Activated CD8-positive, alpha-beta memory T cell treated with anti-CD3 and anti-CD28 coated beads for 48 hours (primary cell): ENCODE measurements around the gene USP2.

Experiments used
- DNase-seq, 3 experiments: peaks; one replicate each; pipeline ENCODE4 v3.0.0-alpha.2; 2020; ENCODE audit warnings: low read depth in 2 of 3, low spot score in 2 of 3

The USP2 gene

DNA sequence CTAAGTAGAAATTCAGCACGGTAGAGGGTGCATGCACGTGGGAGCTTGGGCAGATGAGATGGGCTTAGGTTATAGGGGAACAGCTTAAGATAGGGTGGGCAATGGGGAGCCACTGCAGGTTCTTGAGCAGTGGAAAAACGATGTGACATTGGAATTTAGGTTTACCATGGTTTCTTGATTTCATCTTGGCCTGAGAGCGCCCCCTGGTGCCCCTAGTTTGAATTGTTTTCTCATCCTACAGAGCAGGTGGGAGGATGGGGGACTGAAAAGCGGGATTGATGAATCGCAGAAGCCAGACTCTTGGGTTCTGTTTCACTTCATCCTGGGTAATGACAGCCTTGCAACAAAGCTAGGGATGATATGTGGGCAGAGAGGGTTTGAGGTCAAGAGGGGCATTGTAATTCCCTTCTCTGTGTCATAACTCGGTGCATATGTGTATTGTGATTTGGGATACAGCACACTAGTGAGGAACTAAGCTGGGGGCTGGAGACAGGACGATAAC lies 57.9 kb downstream of the USP2 start:
- DNase-seq, result peak in 2 of 3 experiments; percentile 78 to 87

DNA sequence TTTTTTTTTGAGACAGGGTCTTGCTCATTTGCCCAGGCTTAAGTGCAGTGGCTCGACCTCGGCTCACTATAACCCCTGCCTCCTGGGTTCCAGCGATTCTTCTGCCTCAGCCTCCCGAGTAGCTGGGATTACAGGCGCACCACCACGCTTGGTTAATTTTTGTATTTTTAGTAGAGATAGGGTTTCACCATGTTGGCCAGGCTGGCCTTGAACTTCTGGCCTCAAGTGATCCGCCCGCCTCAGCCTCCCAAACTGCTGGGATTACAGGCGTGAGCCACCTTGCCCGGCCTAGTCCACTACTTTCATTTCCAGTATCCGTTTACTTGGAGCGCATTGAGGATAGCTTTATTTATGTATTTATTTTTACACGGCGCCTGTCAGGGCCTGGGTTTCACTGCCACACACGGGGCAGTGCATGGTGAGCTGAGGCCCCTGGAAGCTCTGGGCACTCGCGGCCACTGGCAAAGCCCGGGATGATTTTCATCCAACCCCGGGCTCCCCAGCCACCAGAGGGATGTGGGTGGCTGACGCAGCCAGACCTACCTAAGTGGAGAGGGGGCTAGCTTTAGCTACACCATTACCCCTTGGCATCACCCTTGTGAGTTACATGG lies 58.5 kb downstream of the USP2 start:
- no peak for DNase-seq

DNA sequence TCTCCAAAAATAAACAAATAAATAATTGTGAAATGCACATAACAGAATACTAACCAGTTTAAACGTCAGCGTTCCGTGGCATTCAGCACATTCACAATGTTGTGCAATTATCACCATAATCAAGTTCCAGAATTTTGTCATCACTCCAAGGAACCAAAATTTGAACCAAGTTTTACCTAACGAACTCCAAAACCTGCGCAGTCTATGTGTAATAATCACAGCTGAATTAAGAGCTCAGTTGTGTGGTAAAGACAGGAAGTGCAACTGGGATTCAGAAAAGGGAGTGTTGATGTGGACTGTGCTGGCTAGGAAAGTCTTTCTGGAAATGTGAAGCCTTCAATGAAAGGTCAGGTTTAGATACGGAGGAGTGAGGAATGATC lies 59.1 kb downstream of the USP2 start:
- no peak for DNase-seq

DNA sequence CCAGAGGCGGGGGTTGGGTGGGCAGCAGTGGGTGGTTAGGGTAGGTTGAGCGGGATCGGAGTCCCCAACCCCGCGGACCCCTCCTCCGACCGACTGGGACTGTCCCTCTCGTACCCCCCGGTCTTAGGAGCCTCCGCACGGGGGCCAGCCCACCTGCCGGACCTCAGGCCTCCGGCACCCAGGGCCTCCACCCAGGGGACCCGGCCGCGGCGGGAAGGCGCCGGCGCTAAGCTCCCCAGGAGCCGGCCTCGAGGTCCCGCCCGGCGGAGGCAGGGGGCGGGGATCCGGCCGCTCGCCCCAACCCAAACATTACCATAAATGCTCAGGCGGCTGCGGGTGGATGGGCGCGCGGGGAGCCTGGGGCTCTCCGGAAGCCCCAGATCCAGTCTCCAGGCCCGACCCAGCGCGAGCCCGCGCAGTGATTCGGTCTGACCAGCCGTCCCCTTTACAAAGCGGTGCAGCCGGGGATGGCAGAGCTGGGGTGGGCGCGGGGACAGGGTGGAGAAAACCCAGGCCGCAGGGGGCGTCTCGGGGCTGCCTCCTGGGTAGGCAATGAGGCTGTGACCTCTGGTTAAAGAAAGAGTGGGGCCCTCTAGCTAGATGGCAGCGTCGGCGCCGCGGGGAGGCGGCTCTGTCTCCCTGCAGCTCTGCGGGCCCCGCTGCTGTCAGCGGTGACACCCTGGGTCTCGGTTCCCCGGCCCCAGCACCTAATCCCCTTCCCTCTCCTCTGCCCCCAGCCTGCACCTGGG lies 60.5 kb downstream of the USP2 start:
- peak in 1 of 3 experiments; percentile 42 for DNase-seq

DNA sequence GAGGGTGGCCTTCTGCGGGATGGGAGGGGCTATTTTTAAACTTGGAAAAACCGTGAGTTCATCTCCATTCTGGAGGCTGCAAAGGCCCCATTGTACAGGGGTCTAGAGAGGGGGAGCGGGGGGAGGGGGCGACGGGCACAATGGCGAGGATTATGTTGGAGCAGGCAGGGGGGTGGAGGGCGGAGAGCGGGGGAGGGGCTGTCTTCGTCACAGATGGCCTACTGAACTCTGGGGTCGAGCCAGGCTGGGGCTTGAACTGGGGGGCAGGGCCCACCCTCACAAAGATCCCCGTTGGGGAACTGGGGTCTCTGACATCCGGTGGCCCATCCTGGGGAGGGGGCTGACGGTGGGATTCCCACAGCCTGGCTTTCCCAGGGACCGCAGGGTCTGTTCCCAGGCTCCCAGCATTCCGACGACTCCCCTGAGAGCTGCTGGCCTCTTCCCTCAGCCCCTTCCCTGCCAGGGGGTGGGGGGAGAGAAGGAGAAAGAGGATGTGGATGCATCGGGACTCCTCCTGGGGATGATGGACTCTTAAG lies 61.2 kb downstream of the USP2 start:
- DNase-seq, result no peak

DNA sequence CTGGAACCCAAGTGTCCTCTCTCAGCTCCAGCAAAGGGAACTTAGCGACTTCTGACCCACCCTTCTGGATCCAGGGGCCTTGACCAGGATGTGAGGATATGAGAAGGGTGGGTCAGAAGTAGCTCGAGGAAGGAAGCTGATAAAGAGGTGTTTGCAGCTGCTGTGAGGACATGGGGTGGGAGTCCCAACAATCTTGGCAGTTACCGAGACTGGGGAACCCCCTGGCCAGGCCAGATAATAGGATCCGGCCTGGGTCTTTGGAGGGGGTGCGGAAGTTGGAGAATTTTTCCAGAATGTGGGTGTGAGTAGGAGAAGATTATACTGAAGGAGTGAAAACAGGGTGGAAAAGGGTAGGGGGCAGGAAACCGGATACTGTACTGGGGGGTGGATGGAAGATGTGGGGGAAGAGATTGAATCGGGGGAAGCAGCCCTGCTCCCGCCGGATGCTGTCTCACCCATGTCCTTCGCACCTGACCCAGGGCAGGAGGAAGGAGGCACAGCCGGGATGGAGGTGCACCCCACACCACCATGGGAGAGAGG lies 61.7 kb downstream of the USP2 start:
- DNase-seq, result no peak

DNA sequence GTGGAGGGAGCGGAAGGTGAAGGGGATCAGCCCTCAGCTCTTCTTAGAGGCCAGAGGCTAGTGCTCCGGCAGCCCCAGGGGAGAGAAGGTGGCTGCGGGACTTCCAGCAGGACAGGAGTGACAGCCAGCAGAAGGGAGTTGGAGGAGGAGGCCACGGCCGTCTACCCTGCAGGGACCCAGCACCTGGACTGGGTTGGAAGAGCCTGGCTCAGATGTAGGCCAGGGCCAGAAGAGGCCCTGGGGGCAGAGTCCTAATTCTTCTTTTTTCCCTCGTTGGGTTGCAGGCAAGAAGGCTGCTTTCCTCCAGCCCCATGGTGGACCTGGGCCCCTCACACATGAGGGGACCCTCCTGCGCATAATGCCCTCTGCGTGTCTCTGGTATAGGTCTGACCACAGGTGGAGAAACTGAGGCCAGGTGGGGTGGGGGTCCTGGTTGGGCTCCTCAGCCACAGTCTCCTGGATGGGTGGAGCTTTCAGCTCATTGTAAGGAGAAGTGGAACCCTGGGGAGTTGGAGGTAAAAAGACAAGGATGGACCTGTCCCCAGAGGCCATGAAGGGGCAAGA lies 62.3 kb downstream of the USP2 start:
- no peak for DNase-seq

DNA sequence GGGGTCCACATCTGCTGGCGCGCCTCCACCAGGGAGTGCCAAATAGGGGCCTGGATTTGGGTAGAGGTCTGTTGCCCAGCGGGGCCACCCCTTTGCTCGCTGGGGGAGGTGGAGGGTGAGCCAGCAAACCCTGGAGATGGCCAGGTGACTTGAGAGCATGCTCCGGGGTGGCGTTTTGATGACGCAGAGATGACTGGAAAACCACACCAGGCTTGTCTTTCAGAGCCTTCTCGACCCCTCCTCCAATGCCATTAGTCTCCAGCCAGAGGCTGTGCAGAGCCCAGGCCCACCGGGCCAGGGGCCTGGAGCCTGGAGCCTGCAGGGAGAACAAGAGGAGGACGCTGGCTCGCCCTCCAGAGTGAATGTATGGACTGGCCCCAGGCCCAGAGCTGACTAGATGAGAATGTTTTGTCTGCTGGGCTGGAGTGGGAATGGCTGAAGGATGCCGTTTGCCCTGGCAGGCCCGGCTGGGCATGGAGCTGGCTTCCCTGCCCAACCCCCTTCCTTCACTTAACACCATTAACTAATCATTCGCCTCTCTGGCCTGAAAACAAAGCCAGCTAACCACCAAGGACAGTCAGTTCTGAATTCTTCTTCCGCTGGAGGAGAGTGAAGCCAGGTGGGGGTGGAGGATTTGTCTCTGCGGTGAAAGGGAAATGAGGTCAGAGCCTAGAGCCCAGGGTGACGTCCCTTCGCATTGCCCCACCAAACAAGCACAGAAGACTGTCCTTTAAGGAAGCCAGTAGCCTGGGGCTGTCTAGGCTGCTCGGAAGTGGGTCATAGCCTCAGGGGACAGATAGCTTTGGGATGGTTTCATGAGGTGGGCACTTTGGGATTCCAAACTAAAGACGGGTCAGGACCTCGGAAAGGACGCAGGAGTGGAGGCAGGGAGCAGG lies 63.0 kb downstream of the USP2 start:
- no peak for DNase-seq

DNA sequence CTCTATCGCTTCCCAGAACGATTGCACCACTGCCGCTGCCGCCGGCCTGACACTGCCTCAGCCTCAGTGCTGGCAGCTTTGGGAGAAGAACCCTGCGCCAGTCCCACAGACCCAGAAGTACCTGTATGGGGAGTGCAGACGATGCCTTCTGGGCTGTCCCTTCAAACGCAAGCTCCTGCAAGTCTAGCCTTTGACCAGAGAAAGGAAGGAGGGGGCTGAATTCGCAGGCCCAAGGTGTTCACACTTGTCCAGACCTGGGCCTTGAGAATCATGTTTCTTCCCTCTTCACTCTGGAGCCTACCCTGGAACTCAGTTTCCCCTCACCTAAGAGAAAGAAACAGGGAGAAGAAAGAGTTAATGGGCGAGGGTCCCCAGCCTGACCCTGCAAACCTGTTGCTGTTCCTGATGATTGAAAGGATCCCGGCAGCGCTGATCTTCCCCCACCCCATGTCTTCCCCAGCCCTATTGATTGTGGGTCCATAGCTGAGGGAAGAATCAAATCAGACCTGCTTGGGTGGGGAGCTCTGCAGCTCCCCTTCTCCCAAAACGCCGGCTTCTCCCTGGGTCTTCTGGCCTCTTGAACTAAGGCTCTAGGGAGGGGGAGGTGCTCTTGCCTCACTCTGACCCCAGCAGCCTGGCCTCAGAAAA lies 63.8 kb downstream of the USP2 start:
- DNase-seq, result no peak

DNA sequence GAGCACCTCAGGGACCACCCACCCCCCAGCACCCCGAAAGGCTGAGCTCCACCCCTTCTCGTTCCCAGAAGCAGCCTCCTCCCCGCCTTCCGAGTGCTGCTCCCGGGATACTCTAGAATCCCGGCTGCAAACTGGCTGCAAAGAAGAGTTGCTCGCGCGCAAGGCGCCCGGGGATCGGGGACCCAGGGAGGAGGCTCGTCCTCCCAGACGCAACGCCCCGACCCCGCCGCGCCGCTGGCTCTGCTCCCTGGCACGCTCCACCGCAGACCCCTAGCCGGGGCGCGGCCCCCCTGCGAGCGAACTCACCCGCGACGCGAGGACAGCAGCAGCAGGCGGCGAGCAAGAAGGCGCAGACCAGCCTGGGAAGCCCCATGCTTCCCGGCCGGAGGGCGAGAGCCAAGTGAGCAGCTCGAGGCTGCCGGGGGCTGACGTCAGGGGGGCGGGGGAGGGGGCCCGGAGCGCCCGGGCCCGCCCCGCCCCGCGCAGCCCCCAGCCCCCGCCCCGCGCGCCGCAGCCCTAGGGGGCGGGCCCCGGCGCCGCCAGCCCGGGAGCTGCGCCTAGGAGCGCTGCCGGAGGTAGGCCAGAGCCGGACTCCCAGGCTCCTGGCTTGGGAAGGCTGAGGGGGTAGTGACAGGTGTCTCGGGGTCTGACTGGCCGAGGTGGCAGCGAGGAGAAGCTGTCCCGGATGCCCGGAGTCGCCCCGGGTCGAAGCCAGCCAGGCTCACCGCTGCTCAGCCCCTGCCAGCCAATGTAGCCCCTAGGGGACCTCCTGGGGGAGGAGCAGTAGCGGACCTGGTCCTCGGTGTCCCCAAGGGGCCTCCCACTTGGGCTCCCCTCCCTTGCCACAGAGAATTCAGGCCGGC lies 64.5 kb downstream of the USP2 start, which contains the start of gene MCAM:
Gene MCAM (minus strand): TSS at position 402 of the 863 bp plus-strand sequence. CDS start 29 bp downstream, at position 373.
- no peak for DNase-seq

DNA sequence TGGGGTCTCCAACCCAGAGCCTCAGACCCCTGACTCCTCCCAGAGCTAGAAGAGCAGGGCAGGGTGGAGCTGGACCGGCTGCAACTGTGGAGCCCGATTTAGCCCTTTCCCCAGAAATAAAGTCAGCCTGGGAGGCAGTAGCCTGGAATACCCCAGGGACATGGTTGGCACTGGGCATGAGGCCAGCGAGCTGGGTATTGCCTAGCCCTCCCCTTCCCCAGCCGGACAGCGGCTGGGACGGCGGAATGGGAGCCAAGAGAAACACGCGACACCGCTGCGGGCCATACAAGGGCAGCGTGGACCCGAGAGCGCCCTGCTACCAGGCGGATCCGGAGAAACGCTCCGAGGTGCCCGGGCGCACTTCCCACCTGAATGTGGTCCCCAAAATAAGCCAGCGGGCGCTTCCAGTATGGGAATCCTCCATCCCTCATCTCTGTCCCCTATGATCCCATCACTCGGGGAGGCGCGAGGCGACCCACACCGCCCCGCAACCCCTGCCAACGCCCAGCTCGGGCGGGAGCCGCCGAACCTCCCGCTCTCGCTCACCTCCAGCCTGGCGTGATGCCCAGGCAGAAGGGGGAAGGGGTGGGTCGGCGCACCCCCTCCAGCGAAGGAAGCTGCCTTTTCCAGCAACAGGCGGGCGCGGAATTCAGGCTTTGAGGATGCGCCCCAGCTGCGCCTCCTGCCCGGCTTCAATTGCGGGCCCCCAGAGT lies 65.3 kb downstream of the USP2 start:
- DNase-seq, result no peak

DNA sequence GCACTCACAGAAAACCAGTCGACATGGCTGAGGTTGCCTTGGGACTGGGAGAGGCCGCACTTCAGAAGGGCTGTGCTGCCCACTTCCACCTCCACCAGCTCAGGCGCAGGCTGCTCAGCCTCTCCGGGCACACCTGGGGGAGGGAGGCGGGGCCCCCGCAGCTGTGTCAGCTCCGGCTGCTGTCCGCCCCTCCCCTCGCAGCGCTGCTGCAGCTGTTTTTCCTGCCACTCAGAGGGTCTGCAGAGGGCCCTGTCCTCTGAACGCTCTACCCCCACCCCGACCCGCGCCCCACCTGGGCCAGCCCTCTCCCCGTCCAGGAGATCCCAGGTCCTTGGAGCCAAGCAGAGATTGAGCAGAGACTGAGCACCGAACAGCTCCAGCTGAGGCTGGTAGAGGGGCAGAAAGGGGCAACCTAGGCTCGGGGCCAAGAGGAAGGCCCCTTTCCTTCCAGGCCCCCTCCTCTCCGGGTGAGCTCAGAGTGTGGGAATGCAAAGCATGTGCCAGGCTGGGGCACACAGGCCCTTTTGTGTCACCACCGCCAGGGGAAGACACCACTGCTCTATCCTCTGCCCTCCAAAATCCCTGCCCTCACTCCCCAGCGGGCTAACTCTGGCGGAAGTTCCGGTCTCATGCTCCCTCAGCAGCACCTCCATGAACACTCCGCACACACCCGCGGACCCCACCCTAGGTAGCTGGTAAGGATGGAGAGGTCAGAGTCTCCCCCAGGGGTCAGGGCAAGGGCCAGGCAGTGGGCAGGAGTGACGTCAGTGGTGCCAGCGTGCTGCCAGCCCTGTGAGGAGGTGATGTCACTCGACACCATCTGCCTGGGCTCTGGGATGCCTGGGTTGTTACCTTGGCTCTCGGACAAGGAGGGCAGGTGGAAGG lies 66.1 kb downstream of the USP2 start:
- no peak for DNase-seq

DNA sequence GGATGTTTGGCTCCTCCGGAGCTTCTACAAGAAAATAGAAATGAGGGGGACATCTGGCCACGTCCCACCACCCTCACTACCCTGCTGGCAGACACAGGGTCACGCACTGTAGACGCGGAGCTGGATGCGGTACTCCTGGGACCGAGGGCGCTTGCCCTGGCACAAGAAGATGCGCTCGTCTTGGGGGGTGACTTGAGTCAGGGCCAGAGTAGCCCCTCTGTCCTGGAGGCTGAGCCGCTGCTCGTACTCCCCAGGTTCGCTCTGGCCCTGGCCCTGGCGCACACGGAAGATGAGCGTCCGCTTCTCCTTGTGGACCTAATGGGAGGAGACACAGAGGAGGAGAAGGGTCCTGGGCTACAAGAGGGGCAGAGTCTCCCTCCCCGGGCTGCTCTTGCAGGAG lies 66.8 kb downstream of the USP2 start:
- DNase-seq, result no peak

DNA sequence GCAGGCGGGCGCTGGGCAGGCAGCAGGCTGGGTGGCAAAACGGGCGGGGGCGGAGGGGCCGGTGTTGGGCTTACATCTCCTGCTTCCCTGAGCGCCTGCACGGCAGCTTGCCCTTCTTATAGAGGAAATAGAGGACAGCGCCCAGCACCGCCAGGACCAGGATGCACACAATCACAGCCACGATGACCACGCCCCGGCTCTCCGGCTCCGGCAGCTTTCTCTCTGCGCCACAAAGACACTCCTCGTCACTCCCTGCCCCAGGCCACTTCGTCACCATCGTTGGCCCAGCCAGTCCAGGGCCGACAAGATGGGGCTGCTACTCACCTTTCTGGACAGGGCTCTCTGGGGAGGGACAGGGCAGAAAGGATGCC lies 70.8 kb downstream of the USP2 start:
- DNase-seq, result no peak

DNA sequence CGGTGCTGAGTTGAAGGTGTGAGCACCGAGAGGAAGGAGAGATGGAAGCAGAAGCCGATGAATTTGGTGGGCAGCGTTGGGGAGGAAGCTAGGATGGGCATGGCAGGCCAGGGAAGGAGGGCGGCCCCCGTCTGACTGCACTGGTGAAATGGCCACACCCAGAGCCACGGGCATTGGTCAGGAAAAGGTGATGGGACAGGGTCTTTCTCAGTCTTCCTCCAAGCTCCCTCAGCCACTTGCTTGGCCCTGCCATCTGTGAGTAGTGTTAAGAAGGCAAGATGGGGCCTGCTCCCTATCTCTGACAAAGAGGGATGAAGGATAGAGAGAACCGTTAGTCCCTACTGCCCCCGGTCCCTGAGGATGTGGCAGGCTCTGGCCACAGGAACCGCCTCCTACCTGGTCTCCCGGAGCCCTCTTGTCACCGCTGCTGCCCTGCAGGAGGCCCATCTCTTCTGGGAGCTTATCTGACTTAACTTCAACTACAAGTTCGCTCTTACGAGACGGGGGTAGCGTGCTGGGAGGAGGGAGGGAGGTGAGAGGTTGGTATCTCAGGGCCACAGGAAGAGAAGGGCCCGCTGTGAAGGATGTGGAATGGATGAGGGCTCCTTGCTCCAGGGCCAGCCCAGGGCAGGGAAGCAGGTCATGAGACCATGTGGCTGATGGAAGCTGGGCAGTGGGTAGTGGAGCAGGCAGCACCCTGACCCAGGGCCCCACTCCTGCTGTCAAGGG lies 71.4 kb downstream of the USP2 start:
- no peak for DNase-seq

DNA sequence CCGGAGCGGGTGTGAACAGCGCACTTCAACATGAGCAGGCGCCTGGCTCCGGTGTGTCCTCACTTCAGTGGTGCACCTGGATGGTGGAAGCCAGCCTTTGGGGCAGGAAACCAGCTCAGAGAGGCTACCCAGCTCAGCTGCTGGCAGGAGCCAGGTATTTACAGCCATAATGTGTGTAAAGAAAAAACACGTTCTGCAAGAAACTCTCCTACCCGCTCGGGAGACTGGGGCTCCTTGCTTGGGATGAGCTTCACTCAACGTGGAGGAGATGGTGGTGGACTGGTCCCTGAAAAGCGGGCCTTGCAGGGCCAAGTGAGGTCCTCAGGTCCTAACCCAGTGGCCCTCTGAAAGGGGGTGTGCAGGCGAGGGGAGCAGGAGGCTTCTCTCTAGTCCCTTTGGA lies 72.1 kb downstream of the USP2 start:
- DNase-seq, result no peak

DNA sequence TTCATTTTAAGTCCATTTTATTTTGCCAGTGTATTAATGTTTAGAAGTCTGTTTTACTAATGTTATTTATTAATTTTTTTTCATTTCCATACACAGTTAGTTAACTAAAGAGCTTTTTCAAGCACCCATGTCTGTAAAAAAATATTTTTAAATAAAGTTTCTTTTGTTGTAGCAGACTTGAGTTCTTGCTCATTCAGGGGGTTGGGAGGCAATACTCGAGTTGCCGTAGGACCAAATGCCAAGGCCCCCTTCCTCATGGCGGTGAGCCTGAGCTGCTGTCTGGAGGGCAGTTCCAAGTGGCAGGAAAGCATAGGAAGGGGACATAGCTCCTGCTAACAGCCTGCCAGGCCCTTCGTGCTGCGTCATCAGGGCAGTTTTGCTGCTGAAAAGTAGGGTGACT lies 73.5 kb downstream of the USP2 start:
- DNase-seq, result no peak
